Fibroblast of lung (primary cell): Measurements from ENCODE around the gene SPTBN1.

ENCODE experiments used
- EZH2 ChIP-seq: IDR thresholded peaks from 2 replicates; pipeline ENCODE4 v1.5.1; 2012; ENCODE audit warnings: low read length, control low read depth, mild to moderate bottlenecking; ENCODE audit errors: missing control alignments
- TF ChIP-seq, protein P1 (sequence below), 2 donors: IDR thresholded peaks in 1 of 2; conservative IDR thresholded peaks in 1 of 2; 1 replicate in 1 of 2; 2 replicates in 1 of 2; pipeline ENCODE4 v1.5.1; 2011 to 2012; ENCODE audit warnings: low read length in 2 of 2, control low read depth in 1 of 2, inconsistent platforms in 1 of 2, low read depth in 1 of 2, mild to moderate bottlenecking in 1 of 2

DNA sequence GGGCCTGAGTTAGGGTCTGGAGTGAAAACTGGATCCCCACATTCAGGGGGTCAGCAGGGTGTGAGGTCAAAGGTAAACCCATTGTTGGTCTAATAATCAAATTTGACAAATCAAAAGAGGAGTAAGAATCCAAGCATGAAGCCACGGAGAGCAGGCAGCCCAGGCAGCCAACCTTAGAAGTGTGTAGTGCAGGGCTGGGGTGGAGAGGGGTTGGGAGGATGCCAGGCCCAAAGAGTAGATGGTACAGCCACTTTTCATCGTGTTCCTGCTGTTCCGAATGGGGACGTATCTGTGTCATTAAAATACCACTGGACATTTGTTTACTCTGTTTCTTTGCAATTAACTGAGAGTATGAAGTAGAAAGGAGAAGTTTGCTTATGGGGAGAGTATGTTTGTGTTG is 16.5 kb upstream of the SPTBN1 start:
- TF ChIP-seq, protein P1, sequence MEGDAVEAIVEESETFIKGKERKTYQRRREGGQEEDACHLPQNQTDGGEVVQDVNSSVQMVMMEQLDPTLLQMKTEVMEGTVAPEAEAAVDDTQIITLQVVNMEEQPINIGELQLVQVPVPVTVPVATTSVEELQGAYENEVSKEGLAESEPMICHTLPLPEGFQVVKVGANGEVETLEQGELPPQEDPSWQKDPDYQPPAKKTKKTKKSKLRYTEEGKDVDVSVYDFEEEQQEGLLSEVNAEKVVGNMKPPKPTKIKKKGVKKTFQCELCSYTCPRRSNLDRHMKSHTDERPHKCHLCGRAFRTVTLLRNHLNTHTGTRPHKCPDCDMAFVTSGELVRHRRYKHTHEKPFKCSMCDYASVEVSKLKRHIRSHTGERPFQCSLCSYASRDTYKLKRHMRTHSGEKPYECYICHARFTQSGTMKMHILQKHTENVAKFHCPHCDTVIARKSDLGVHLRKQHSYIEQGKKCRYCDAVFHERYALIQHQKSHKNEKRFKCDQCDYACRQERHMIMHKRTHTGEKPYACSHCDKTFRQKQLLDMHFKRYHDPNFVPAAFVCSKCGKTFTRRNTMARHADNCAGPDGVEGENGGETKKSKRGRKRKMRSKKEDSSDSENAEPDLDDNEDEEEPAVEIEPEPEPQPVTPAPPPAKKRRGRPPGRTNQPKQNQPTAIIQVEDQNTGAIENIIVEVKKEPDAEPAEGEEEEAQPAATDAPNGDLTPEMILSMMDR (conservative IDR thresholded peaks at IDR 0.05 in 1 of 2, IDR thresholded peaks at IDR 0.05 in 1 of 2; ENCODE audit: low read depth in 1 of 2, low read length in 2 of 2), result no peak
- no peak for TF ChIP-seq EZH2
